Measurements from ENCODE around the gene DOCK8. TPM values are rescaled to one million over a fixed set of nuclear protein-coding genes. Genes with fewer than 3 reads are reported as not detected.

The DOCK8 gene
- polyA plus RNA-seq, 1 donor (not counting 4 experiments of a cell fraction or from before 2014, with no cell fraction given) = 1.5 TPM

GRCh38 chr9:341634-342421 is 127.2 kb downstream of the DOCK8 start:
- no peak for FAIRE-seq
- dilution Hi-C loops (cut with MboI; ENCODE audit: extremely low pct_ligation_motif_present, low sequenced_read_pairs) = no loop called here

GRCh38 chr9:343773-344172 is 129.1 kb downstream of the DOCK8 start:
- H3K4me2 ChIP-seq (ENCODE audit: control insufficient read depth, extremely low read depth, insufficient read depth, low read depth, low read length) = peak overlapping the region; percentile 46
- no peak for DNase-seq (ENCODE audit: low read depth, low spot score)
- no peaks in the 10 kb centered on the region for H3K9me3 ChIP-seq (ENCODE audit: control insufficient read depth, low read depth, low read length)
- H3K4me3 ChIP-seq (ENCODE audit: control insufficient read depth in 2 of 3, extremely low read depth in 1 of 3, insufficient read depth in 2 of 3, low read depth in 1 of 3, low read length in 3 of 3) = no peak overlapping the region
- no peak overlapping the region for H3K9ac ChIP-seq (ENCODE audit: control insufficient read depth, extremely low read depth, insufficient read depth, low read length)
- no peaks in the 10 kb centered on the region for H3K36me3 ChIP-seq (ENCODE audit: control insufficient read depth in 2 of 2, extremely low read depth in 1 of 2, insufficient read depth in 2 of 2, low read length in 2 of 2)
- H3K4me1 ChIP-seq (ENCODE audit: control insufficient read depth, extremely low read depth, insufficient read depth, low read length) = peaks cover 4% of the 10 kb centered on the region
- no peaks in the 10 kb centered on the region for H3K27me3 ChIP-seq (ENCODE audit: control insufficient read depth, extremely low read depth, insufficient read depth, low read length)
- dilution Hi-C loops (cut with MboI; ENCODE audit: extremely low pct_ligation_motif_present, low sequenced_read_pairs) = no loop called here
- no peaks in the 10 kb centered on the region for H3K79me2 ChIP-seq (ENCODE audit: control insufficient read depth, insufficient read depth, low read length)
- FAIRE-seq = peak; percentile 17
- no peak overlapping the region for H2AFZ ChIP-seq (ENCODE audit: control insufficient read depth, low read length)
- TF ChIP-seq CTCF (optimal IDR thresholded peaks at IDR 0.05 in 1 of 3, IDR thresholded peaks at IDR 0.05 in 1 of 3, conservative IDR thresholded peaks at IDR 0.05 in 1 of 3; ENCODE audit: extremely low read depth in 1 of 3, insufficient read depth in 2 of 3, low read length in 3 of 3) (no peak), EZH2 (IDR thresholded peaks at IDR 0.05; ENCODE audit: low read length) (no peak)
- no peaks in the 10 kb centered on the region for H3K9me1 ChIP-seq (ENCODE audit: control insufficient read depth, extremely low read depth, insufficient read depth, low read length)
- H4K20me1 ChIP-seq (ENCODE audit: control insufficient read depth, extremely low read depth, insufficient read depth, low read length) = no peaks in the 10 kb centered on the region
- no peak overlapping the region for H3K27ac ChIP-seq (ENCODE audit: control insufficient read depth, insufficient read depth, low read length)

More at GRCh38 chr9:341634-342421, 127.2 kb downstream of the DOCK8 start:
- no peaks in the 10 kb centered on the region for H3K27me3 ChIP-seq (ENCODE audit: control insufficient read depth, extremely low read depth, insufficient read depth, low read length)
- H3K4me3 ChIP-seq (ENCODE audit: control insufficient read depth in 2 of 3, extremely low read depth in 1 of 3, insufficient read depth in 2 of 3, low read depth in 1 of 3, low read length in 3 of 3) = no peak overlapping the region
- H3K9me1 ChIP-seq (ENCODE audit: control insufficient read depth, extremely low read depth, insufficient read depth, low read length) = no peaks in the 10 kb centered on the region
- H3K79me2 ChIP-seq (ENCODE audit: control insufficient read depth, insufficient read depth, low read length) = no peaks in the 10 kb centered on the region
- no peaks in the 10 kb centered on the region for H3K9me3 ChIP-seq (ENCODE audit: control insufficient read depth, low read depth, low read length)
- H3K4me1 ChIP-seq (ENCODE audit: control insufficient read depth, extremely low read depth, insufficient read depth, low read length) = peaks cover 4% of the 10 kb centered on the region
- no peak overlapping the region for H2AFZ ChIP-seq (ENCODE audit: control insufficient read depth, low read length)
- H3K36me3 ChIP-seq (ENCODE audit: control insufficient read depth in 2 of 2, extremely low read depth in 1 of 2, insufficient read depth in 2 of 2, low read length in 2 of 2) = no peaks in the 10 kb centered on the region
- H3K27ac ChIP-seq (ENCODE audit: control insufficient read depth, insufficient read depth, low read length) = no peak overlapping the region
- TF ChIP-seq EZH2 (IDR thresholded peaks at IDR 0.05; ENCODE audit: low read length) = no peak
- TF ChIP-seq CTCF (optimal IDR thresholded peaks at IDR 0.05 in 1 of 3, IDR thresholded peaks at IDR 0.05 in 1 of 3, conservative IDR thresholded peaks at IDR 0.05 in 1 of 3; ENCODE audit: extremely low read depth in 1 of 3, insufficient read depth in 2 of 3, low read length in 3 of 3) = no peak
- no peak for DNase-seq (ENCODE audit: low read depth, low spot score)
- no peak overlapping the region for H3K9ac ChIP-seq (ENCODE audit: control insufficient read depth, extremely low read depth, insufficient read depth, low read length)
- no peak overlapping the region for H3K4me2 ChIP-seq (ENCODE audit: control insufficient read depth, extremely low read depth, insufficient read depth, low read depth, low read length)
- H4K20me1 ChIP-seq (ENCODE audit: control insufficient read depth, extremely low read depth, insufficient read depth, low read length) = no peaks in the 10 kb centered on the region
